Adipocyte (in vitro differentiated cells): ENCODE data around the gene SREBF2.

ENCODE experiments used
- DNase-seq: peaks from one replicate; pipeline ENCODE4 v3.0.0-alpha.2; 2015; ENCODE audit warnings: low read depth
- H3K27me3 ChIP-seq: replicated peaks from 2 replicates; pipeline ENCODE4 v1.7.0; 2013; ENCODE audit warnings: mild to moderate bottlenecking, low read length, moderate library complexity; ENCODE audit not compliant: control insufficient read depth, insufficient read depth
- H3K36me3 ChIP-seq: 2 replicates; pipeline ENCODE4 v1.7.0; 2013; ENCODE audit warnings: low read length, mild to moderate bottlenecking, moderate library complexity; ENCODE audit not compliant: control insufficient read depth, insufficient read depth, severe bottlenecking
- H3K4me1 ChIP-seq: 2 replicates; pipeline ENCODE4 v1.7.0; 2013; ENCODE audit warnings: mild to moderate bottlenecking, low read length, moderate library complexity; ENCODE audit not compliant: control insufficient read depth, insufficient read depth
- H3K4me3 ChIP-seq: 2 replicates; pipeline ENCODE4 v1.7.0; 2013; ENCODE audit warnings: mild to moderate bottlenecking, low read length, moderate library complexity
- H3K9ac ChIP-seq: 2 replicates; pipeline ENCODE4 v1.7.0; 2013; ENCODE audit warnings: mild to moderate bottlenecking, low read length, moderate library complexity
- H3K9me3 ChIP-seq: 2 replicates; pipeline ENCODE4 v1.7.0; 2013; ENCODE audit warnings: mild to moderate bottlenecking, low read length, moderate library complexity; ENCODE audit not compliant: control insufficient read depth

SREBF2 gene

GRCh38 chr22:41934284-41935014, 101.5 kb downstream of the SREBF2 start:
- Histone ChIP-seq H3K9ac (no peak overlapping the region), H3K27me3 (no peaks in the 10 kb centered on the region), H3K4me1 (no peaks in the 10 kb centered on the region), H3K9me3 (no peaks in the 10 kb centered on the region), H3K36me3 (no peaks in the 10 kb centered on the region), H3K4me3 (no peak overlapping the region)
- DNase-seq, result no peak

DNA sequence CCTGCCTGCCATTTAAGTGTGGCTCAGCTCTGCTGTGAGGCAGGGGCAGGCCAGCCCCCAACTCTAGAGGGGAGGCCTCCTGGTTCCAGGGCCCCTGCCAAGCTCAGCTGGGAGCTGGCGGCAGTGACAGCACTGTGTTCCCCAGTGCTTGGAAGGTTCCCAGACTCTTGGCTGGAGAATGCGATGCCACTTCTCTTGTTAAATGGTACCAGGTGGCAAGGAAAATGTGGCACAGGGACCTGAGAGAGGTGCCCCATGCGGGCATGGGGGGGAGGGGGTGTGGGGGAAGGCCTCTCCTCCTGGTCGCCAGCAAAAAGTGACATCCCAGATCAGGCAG, 102.1 kb downstream of the SREBF2 start:
- Histone ChIP-seq H3K36me3 (no peaks in the 10 kb centered on the region), H3K9me3 (no peaks in the 10 kb centered on the region), H3K9ac (no peak overlapping the region), H3K4me3 (no peak overlapping the region), H3K4me1 (no peaks in the 10 kb centered on the region), H3K27me3 (no peaks in the 10 kb centered on the region)
- DNase-seq, result no peak

GRCh38 chr22:41935509-41935908, 102.6 kb downstream of the SREBF2 start:
- Histone ChIP-seq H3K9me3 (no peaks in the 10 kb centered on the region), H3K9ac (no peak overlapping the region), H3K27me3 (no peaks in the 10 kb centered on the region), H3K4me1 (peaks cover 2% of the 10 kb centered on the region), H3K36me3 (no peaks in the 10 kb centered on the region), H3K4me3 (no peak overlapping the region)
- no peak for DNase-seq

- no peak overlapping the region for H3K9ac ChIP-seq
- no peaks in the 10 kb centered on the region for H3K27me3 ChIP-seq
- no peaks in the 10 kb centered on the region for H3K9me3 ChIP-seq
- no peak for DNase-seq
- no peaks in the 10 kb centered on the region for H3K36me3 ChIP-seq
- H3K4me3 ChIP-seq, result no peak overlapping the region
- H3K4me1 ChIP-seq, result peaks cover 8% of the 10 kb centered on the region
Observed at GRCh38 chr22:41936894-41937169, 103.9 kb downstream of the SREBF2 start.

DNA sequence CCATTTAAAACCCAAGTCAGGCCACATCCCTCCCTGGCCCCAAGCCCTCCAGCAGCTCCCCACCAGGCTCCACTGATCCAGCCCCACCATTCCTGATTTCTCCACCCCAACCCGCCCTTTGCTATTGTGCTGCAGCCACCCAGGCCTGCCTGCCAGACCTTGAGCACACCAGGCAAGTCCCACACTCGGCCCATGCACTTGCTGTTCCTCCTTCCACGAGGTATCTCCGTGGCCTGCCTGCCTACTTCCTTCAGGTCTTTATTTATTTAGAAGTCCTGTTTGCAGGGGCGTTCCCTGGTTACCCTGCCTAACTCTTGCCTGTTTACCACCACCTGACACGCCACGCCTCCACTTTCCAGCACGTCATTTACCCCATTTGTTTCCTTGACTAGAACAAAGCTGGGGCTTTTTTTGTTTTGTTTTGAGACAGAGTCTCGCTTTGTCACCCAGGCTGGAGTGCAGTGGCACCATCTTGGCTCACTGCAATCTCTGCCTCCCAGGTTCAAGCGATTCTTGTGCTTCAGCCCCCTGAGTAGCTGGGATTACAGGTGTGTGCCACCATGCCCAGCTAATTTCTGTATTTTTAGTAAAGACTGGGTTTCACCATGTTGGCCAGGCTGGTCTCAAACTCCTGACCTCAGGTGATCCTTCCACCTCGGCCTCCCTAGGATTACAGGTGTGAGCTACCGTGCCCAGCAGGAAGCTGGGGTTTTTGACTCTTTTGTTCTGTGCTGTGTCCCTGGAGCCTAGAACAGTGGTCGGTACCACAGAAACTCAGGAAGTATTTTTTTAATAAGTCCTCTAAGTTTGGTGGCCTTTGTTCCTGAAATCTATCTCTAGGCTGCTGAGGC, 107.3 kb downstream of the SREBF2 start:
- DNase-seq, result no peak

DNA sequence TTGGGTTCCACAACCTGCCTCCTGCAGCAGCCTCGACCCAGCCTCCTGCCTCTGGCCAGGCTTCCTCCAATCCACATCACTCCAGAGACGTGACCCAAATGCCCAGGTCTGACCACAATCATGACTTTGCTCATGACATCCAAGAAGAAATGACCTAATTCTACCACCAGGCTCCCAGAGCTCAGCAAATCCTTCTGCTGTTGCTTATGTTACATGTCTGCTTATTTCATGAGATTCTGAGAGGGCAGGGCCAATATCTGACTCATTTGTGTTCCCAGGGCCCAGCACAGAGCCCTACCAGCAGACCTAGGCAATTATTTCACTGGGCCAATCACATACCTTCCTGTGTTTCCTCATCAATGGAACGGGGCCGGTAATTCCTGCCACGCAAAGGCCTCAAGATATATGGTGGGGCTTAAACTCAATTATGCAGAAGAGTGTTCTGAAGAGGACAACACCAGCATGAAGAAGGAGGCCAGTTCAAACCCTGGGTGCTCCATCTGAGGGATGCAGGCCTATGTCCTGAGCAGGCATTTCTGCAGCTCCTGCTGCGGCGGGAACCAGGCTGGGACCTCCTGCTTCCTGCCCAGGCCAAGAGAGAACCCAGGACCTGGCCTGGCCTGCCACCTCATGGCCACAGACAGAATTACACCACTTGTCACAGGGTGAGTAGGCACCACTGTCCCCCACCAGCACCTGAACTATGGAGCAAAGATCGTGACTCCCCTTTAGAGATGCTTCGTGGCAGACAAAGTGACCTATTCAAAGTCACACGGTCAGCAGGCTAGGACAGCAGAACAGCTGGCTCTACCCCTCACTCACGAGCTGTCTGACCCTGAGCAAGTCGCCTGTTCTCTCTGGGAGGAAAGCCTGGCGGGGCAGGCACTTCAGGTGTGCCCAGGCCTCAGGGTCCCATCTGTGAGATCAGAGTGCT, 108.2 kb downstream of the SREBF2 start:
- H3K4me3 ChIP-seq, result no peak overlapping the region
- peak overlapping the region; percentile 5 for H3K9ac ChIP-seq
- no peaks in the 10 kb centered on the region for H3K27me3 ChIP-seq
- peaks cover 13% of the 10 kb centered on the region for H3K4me1 ChIP-seq
- H3K9me3 ChIP-seq, result no peaks in the 10 kb centered on the region
- H3K36me3 ChIP-seq, result no peaks in the 10 kb centered on the region
- peak; percentile 91 for DNase-seq

More for the DNA sequence above, 107.3 kb downstream of the SREBF2 start:
- Histone ChIP-seq H3K9ac (no peak overlapping the region), H3K4me3 (no peak overlapping the region), H3K27me3 (no peaks in the 10 kb centered on the region), H3K4me1 (peaks cover 8% of the 10 kb centered on the region), H3K36me3 (no peaks in the 10 kb centered on the region), H3K9me3 (no peaks in the 10 kb centered on the region)

DNA sequence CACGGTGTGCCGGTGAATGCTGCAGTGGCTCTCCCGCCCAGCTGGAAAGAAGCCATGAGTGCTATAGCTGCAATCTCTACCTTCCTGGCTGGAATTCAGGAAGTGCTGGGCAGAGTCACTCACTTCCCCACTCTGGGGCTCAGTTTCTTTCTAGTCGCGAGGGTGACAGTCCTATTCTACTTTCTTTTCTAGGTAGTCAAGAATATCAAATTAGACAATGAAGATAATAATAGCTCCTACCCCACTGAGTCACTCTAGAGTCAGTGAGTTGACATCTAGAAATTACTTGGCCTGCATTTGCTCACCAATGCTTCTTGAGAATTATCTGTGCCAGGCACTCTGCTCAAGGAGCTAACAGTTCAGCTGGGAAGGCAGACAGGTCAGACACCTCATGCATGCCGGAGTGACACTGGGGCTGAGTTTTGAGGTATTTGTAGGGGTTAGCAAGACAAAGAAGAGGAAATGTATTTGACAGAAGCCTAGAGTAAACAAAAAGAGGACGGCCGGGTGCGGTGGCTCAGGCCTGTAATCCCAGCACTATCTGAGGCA, 110.8 kb downstream of the SREBF2 start:
- Histone ChIP-seq H3K9ac (no peak overlapping the region), H3K9me3 (no peaks in the 10 kb centered on the region), H3K36me3 (no peaks in the 10 kb centered on the region), H3K4me3 (no peak overlapping the region), H3K27me3 (no peaks in the 10 kb centered on the region), H3K4me1 (peaks cover 17% of the 10 kb centered on the region)
- DNase-seq, result no peak

- Histone ChIP-seq H3K36me3 (no peaks in the 10 kb centered on the region), H3K9ac (peak within 1 kb of the TSS; percentile 65), H3K4me1 (peaks cover 9% of the 10 kb centered on the region), H3K27me3 (peaks cover 9% of the 10 kb centered on the region), H3K4me3 (peak within 1 kb of the TSS; percentile 94), H3K9me3 (no peaks in the 10 kb centered on the region)
- DNase-seq, result peak; percentile 98
Observed at GRCh38 chr22:41946629-41947423, 113.9 kb downstream of the SREBF2 start, which contains the start of gene CENPM. Gene CENPM, minus strand, starts transcription at chr22:41947152. Its CDS starts 76 bp downstream, at chr22:41947076.

GRCh38 chr22:41947424-41948080, 114.6 kb downstream of the SREBF2 start:
- H3K4me1 ChIP-seq, result peaks cover 9% of the 10 kb centered on the region
- H3K9me3 ChIP-seq, result no peaks in the 10 kb centered on the region
- peak overlapping the region; percentile 65 for H3K9ac ChIP-seq
- H3K27me3 ChIP-seq, result peaks cover 16% of the 10 kb centered on the region
- H3K36me3 ChIP-seq, result no peaks in the 10 kb centered on the region
- H3K4me3 ChIP-seq, result peak overlapping the region; percentile 94
- DNase-seq, result no peak

- Histone ChIP-seq H3K36me3 (no peaks in the 10 kb centered on the region), H3K4me3 (no peak overlapping the region), H3K9ac (no peak overlapping the region), H3K27me3 (peaks cover 22% of the 10 kb centered on the region), H3K9me3 (no peaks in the 10 kb centered on the region), H3K4me1 (peaks cover 9% of the 10 kb centered on the region)
- no peak for DNase-seq
Observed at GRCh38 chr22:41948142-41948541, 115.2 kb downstream of the SREBF2 start.
